Measurements from ENCODE around the gene MEIKIN.

The MEIKIN gene

GRCh38 chr5:131973089-131973712 lies 27.7 kb upstream of the MEIKIN start:
- TF ChIP-seq, protein P1, sequence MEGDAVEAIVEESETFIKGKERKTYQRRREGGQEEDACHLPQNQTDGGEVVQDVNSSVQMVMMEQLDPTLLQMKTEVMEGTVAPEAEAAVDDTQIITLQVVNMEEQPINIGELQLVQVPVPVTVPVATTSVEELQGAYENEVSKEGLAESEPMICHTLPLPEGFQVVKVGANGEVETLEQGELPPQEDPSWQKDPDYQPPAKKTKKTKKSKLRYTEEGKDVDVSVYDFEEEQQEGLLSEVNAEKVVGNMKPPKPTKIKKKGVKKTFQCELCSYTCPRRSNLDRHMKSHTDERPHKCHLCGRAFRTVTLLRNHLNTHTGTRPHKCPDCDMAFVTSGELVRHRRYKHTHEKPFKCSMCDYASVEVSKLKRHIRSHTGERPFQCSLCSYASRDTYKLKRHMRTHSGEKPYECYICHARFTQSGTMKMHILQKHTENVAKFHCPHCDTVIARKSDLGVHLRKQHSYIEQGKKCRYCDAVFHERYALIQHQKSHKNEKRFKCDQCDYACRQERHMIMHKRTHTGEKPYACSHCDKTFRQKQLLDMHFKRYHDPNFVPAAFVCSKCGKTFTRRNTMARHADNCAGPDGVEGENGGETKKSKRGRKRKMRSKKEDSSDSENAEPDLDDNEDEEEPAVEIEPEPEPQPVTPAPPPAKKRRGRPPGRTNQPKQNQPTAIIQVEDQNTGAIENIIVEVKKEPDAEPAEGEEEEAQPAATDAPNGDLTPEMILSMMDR (conservative IDR thresholded peaks at IDR 0.05) = no peak
- H3K27ac ChIP-seq = no peak overlapping the region

GRCh38 chr5:131968396-131968954 lies 23.0 kb upstream of the MEIKIN start:
- H3K27ac ChIP-seq = no peak overlapping the region
- TF ChIP-seq, protein P1 (conservative IDR thresholded peaks at IDR 0.05) = no peak

- H3K27ac ChIP-seq = no peak overlapping the region
- TF ChIP-seq, protein P1 (conservative IDR thresholded peaks at IDR 0.05) = no peak
These were observed 21.1 kb upstream of the MEIKIN start for GRCh38 chr5:131966551-131966950.

GRCh38 chr5:131965826-131966415 lies 20.5 kb upstream of the MEIKIN start:
- no peak overlapping the region for H3K27ac ChIP-seq
- TF ChIP-seq, protein P1 (conservative IDR thresholded peaks at IDR 0.05) = no peak

DNA sequence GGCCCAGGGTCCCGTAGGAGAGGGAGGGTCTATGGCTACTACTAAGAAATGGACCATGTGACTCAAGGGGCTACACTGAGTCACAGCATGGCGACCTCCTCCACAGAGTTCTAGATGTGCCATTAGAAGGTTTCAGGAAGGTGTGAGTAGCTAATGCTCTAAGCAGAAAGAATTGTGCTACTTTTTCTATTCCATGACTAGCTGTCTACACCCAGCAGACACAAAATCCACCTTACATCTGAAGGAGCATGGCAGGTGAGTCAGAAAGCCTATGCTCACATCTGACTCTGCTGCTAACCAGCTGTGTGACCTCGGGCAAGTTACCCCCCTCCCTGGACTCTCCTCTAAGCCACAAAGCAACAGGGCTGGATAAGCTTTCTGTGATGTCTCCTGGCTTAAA lies 14.4 kb upstream of the MEIKIN start:
- no peak overlapping the region for H3K27ac ChIP-seq
- TF ChIP-seq, protein P1 (conservative IDR thresholded peaks at IDR 0.05) = no peak

DNA sequence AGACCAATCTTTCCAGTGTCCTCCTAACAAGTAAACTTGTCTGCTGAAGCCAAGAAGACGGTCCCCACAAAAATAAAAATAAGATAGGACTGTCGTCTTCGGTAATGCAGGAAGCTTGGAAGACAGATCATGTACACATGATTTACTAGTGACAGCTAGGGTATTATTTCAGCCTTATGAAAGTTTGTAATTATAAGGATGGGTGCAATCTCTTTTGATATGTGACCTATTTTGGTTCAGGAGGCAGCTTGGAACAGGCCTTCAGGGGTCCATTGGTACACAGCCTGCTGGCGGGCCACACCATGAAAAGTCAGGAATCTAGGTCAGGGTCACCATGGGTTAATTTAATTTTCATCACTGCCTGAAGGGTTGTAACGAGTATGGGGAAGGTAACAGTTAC lies 13.7 kb upstream of the MEIKIN start:
- TF ChIP-seq, protein P1 (conservative IDR thresholded peaks at IDR 0.05) = no peak

DNA sequence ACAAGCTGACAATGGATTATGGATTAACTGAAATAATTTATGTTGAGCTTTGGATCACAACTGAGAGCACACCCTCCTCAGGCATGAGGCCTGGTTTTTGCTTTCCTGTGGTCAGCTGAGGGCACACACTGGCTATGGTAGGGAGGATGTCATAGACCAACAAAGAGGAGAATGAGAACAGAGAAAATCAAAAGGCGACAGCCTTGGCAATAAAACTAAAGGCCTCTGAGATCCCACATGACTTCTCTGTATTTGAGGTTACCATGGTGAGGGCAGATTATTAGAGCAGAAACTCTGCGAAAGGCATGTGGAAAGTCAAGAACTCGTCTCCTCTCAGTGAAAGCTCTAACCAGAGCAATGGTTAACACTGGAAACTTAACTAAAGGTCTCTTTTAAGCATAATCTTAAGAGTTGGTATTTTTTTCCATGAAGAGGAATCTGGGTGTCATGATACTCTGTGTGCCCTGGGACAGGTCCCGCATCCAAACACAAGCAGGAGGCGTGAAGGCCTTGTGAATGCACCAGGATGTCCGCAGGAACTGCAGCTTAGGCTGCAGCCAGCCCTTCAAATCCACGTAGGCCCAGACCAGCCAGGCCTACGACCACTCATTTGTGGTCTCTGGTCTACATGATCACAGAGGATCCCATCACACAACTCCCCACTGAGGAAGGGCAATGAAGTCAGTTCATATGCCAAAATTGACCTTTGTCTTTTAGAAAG lies 12.4 kb upstream of the MEIKIN start:
- H3K27ac ChIP-seq = no peak overlapping the region
- TF ChIP-seq, protein P1 (conservative IDR thresholded peaks at IDR 0.05) = no peak

More for the DNA sequence above, 13.7 kb upstream of the MEIKIN start:
- no peak overlapping the region for H3K27ac ChIP-seq
